ENCODE results near the gene KRTAP10-1. TPM values are rescaled to one million over a fixed set of nuclear protein-coding genes. Genes with fewer than 3 reads are reported as not detected.

The KRTAP10-1 gene
- total and polyA plus RNA-seq, 9 donors: not detected

DNA sequence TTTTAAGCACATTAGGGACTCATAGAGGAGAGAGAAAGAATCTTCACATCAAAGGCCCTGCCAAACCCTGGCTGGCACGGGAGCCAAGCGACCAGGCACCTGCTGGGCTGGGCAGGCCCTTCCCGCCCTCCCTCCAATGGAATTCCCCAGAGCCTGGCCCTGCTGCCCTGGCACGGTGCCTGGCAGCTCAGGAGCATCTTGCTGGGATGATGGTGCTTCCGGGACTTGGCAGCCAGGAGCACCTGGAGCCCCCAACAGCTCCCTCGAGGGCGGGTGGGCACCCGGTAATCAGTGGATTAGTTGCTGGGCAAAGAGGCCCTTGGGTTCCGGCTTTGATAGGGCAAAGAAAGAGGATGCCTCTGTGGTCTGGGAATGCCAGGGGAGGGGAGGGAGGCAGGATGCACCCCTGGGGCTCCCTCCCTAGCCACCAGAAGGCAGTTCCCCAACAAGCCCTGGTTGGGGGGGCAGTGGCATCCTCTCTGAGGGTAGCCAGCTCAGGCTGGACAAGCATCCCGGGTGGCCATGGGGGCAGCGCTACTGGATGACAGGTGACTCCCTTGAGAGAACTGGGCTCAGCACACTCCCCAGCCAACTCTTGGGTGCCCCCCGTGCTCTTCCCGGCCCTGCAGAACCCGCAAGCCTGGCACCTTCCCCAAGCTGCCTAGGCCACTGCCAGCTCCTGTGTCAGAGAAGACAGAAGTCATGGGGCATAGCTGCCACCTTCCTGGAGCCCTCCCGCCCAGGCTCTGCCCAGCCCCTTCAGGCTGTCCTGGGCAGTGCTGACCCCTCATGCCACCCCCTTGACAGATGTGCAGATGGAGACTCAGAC, 26.4 kb downstream of the KRTAP10-1 start:
- WGBS, 3 donors: 75 to 81% (median 77%) methylated on average over 15 of the region's 15 CpGs
- intact Hi-C loops (cut with DNase I): loop anchor here in 2 of 4 donors (2.0 to 10.0 kb wide), 2 partner anchors 21 to 281 kb away; no protein-coding TSS in a partner anchor
- Histone ChIP-seq H3K4me1 (ENCODE audit: insufficient read depth) (peaks cover 1% of the 10 kb centered on the region), H3K4me3 (no peak overlapping the region), H3K36me3 (no peaks in the 10 kb centered on the region), H3K27ac (no peak overlapping the region), H3K27me3 (no peaks in the 10 kb centered on the region), H3K9me3 (no peaks in the 10 kb centered on the region)
- no peak for DNase-seq
- TF ChIP-seq, protein P1, sequence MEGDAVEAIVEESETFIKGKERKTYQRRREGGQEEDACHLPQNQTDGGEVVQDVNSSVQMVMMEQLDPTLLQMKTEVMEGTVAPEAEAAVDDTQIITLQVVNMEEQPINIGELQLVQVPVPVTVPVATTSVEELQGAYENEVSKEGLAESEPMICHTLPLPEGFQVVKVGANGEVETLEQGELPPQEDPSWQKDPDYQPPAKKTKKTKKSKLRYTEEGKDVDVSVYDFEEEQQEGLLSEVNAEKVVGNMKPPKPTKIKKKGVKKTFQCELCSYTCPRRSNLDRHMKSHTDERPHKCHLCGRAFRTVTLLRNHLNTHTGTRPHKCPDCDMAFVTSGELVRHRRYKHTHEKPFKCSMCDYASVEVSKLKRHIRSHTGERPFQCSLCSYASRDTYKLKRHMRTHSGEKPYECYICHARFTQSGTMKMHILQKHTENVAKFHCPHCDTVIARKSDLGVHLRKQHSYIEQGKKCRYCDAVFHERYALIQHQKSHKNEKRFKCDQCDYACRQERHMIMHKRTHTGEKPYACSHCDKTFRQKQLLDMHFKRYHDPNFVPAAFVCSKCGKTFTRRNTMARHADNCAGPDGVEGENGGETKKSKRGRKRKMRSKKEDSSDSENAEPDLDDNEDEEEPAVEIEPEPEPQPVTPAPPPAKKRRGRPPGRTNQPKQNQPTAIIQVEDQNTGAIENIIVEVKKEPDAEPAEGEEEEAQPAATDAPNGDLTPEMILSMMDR (IDR thresholded peaks at IDR 0.05): no peak

DNA sequence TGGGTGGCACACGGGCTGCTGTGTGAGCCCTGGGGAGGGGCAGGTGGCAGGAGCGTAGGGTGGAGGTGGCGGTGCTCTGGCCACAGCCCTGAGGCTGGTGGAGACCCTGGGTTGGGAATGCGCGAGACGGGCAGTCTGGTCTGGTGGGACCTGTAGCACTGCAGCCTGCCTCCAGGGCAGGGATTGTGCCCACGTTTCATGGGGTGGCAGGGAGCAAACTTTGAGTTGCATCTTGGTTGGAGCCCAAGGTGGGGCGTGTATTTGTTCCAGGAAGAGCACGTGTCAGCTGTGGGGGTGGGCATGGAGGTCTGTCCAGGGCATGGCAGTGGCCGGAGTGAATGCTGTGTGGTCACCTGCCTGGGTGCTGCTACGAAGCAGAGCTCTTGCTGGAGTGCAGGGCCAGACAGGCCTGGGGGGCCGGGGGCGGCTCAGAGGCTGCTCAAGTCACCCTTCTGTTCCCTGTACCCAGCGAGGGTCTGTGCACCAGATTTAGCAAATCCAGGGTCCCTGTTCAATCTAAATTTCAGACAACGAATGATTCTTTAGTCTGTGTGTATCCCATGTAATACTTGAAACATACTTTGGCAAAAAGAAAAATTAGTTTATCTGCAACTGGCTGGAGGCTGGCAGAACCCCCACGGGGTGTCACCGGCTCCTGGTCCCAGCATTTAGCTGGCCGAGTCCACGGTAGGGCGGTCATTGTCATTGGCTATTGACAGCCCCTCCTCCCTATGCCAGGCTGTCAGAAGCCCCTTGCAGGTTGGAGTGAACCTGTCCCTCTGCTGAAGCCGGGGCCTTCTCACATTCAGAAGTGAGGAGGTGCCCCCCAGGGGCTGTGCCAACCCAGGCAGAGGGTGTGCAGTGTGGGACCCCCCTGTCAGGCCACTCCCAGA, 27.3 kb downstream of the KRTAP10-1 start:
- Histone ChIP-seq H3K4me3 (no peak overlapping the region), H3K9me3 (no peaks in the 10 kb centered on the region), H3K27ac (no peak overlapping the region), H3K4me1 (ENCODE audit: insufficient read depth) (peaks cover 1% of the 10 kb centered on the region), H3K27me3 (no peaks in the 10 kb centered on the region), H3K36me3 (no peaks in the 10 kb centered on the region)
- no peak for TF ChIP-seq POLR2A (IDR thresholded peaks at IDR 0.05)
- no peak for TF ChIP-seq EP300 (IDR thresholded peaks at IDR 0.05)
- TF ChIP-seq, protein P1 (IDR thresholded peaks at IDR 0.05): no peak
- 69 to 74% (median 74%) methylated on average over 21 of the region's 21 CpGs for WGBS, 3 donors
- intact Hi-C loops (cut with DNase I): loop anchor here in 2 of 4 donors (2.0 to 10.0 kb wide), 2 partner anchors 20 to 282 kb away; no protein-coding TSS in a partner anchor
- no peak for DNase-seq

DNA sequence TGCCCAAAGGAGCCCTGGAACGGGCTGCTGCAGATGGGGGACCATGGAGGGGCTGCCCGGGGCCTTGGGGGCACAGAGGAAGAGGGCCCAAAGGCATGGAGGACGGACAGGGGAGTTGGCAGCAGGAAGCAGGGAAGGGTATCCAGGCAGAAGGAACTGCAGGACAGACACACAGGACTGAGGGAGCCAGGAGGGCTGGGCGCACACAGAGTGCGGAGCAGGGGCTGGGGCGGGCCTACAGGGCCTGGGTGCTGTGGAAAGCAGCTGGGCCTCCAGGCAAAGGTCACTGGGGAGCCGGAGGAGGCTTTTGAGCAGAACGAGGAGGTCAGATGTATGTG, 28.1 kb downstream of the KRTAP10-1 start:
- Histone ChIP-seq H3K4me3 (no peak overlapping the region), H3K36me3 (no peaks in the 10 kb centered on the region), H3K9me3 (no peaks in the 10 kb centered on the region), H3K27ac (no peak overlapping the region), H3K27me3 (no peaks in the 10 kb centered on the region), H3K4me1 (ENCODE audit: insufficient read depth) (peaks cover 1% of the 10 kb centered on the region)
- no peak for DNase-seq
- intact Hi-C loops (cut with DNase I): loop anchor here in 2 of 4 donors (2.0 to 10.0 kb wide), 2 partner anchors 19 to 283 kb away; no protein-coding TSS in a partner anchor
- no peak for TF ChIP-seq EP300 (IDR thresholded peaks at IDR 0.05)
- TF ChIP-seq POLR2A (IDR thresholded peaks at IDR 0.05): no peak
- TF ChIP-seq, protein P1 (IDR thresholded peaks at IDR 0.05): no peak
- 65% methylated on average over 8 of the region's 8 CpGs for WGBS, 3 donors

DNA sequence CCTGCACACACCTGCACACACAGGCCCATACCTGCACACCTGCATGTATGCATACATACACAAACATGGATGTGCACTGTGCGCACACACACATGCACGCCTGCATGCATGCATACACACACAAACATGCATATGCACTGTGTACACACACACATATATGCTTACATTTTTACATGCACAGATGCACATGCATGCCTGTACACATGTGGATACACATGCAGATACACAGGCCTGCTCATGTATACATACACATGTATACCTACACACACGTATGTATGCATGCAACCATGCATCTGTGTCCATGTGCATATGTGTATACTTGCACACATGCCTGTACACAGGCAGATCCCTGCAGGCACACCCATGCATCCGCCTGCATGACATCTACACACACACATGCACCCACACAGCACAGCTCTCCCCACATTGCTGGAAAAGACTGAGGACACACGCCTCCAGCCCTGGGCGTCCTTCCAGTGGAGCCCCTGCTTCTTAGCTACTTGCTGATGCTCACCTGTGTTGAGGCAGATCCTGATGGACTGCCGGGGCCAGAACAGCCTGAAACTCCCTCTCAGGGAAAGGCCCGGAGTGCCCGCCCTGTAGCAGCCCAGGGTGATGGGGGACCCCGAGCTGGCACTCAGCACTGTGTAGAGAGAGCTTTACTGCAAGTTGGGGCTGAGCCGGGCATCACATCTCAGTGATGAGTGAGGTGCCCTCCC, 28.6 kb downstream of the KRTAP10-1 start:
- intact Hi-C loops (cut with DNase I): loop anchor here in 1 of 4 donors (10.0 kb wide), 1 partner anchor 283 kb away; no protein-coding TSS in a partner anchor
- H3K27ac ChIP-seq: no peak overlapping the region
- no peaks in the 10 kb centered on the region for H3K27me3 ChIP-seq

More for the DNA sequence above, 28.6 kb downstream of the KRTAP10-1 start:
- 74 to 78% (median 75%) methylated on average over 11 of the region's 11 CpGs for WGBS, 3 donors
- TF ChIP-seq, protein P1 (IDR thresholded peaks at IDR 0.05): no peak
- TF ChIP-seq POLR2A (IDR thresholded peaks at IDR 0.05) (no peak), EP300 (IDR thresholded peaks at IDR 0.05) (no peak)
- Histone ChIP-seq H3K9me3 (no peaks in the 10 kb centered on the region), H3K4me1 (ENCODE audit: insufficient read depth) (peaks cover 1% of the 10 kb centered on the region), H3K4me3 (no peak overlapping the region), H3K36me3 (no peaks in the 10 kb centered on the region)
- DNase-seq: no peak

All from ovary (tissue), 9 donors.